Measurements from ENCODE around the gene TDRD6.

The TDRD6 gene

DNA sequence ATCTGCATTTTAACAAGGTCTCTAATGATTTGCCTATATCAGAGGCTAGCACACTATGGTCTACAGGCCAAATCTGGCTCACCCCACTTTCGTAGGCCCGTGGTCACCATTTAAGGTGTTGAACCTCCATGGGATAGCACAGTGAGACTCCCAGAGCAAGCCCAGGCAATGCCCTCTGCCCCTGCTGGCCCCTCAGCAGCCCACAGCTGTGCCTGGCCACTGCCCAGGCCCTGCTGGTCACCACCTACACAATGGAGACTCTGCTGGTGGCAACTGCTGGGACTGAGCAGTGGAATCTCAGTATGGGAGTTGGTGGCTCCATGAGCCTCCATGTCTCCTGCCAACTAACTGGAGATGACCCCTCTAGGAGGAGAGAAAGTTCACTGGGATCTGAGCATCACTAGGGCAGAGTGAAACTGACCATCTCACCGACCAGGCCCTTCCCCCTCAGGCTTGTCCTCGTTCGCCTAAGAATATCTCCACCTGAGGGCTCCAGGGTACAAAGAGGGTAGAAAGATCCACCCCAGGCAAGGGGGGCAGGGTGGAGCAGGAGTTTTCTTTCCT, 61.3 kb downstream of the TDRD6 start:
- DNase-seq = no peak

DNA sequence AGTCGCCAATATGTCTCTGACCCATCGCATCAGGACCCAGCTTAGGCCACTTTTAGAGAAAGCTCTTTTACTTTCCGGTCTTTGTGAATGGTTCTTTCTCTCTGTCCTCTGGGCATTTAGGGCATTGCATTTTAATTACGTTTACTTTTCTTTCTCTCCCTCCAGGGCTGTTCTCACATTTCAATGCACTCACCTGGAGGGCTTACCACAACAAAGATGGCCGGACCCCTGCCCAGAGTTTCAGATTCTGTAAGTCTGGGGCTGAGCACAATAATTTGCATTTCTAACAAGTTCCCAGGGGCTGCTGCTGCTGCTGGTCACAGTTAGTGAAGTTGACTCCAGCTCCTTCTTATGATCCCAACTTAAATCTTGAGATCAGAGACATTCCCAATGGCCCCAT, 62.0 kb downstream of the TDRD6 start:
- DNase-seq = no peak

DNA sequence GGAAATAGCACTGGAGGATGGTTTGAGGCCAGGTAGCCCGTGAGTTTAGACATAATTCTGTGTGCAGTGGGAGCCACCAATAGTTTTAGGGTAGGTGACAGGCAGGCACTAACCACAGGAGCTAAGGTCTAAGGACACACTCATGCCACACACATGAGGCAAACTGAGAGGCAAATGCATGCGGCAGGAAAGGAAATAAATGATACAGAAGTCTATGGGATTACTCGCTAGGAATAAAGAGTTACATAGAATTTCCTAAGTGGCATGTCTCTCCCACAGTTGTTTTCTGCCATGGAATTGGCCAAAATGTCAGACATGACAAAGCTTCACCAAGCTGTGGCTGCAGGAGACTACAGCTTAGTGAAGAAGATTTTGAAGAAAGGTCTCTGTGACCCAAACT, 64.0 kb downstream of the TDRD6 start:
- no peak for DNase-seq
